Astrocyte (in vitro differentiated cells and primary cell): ENCODE data around the gene CNOT3. TPM values are rescaled to one million over a fixed set of nuclear protein-coding genes. Genes with fewer than 3 reads are reported as not detected.
A peak's percentile ranks its signal among the peaks of the same experiment; 100 is the strongest.

ENCODE experiments used
- DNase-seq: peaks from one replicate; pipeline ENCODE4 v3.0.0-alpha.2; 2010; ENCODE audit warnings: low read depth
- FAIRE-seq: peaks from 2 replicates; lab custom pipeline; 2011; peaks lifted over from hg19 to GRCh38; lab: Jason Lieb, UNC
- H2AFZ ChIP-seq: 2 replicates; pipeline ENCODE4 v1.6.0; 2012; ENCODE audit warnings: low read depth, low read length, inconsistent platforms
- H3K27ac ChIP-seq: 2 replicates; pipeline ENCODE4 v1.5.1; 2011; ENCODE audit warnings: low read depth, low read length, inconsistent platforms
- H3K27me3 ChIP-seq: 2 replicates; pipeline ENCODE4 v1.6.0; 2011; ENCODE audit warnings: low read length, inconsistent platforms; ENCODE audit not compliant: insufficient read depth
- H3K36me3 ChIP-seq: 2 replicates; pipeline ENCODE4 v1.5.1; 2011; ENCODE audit warnings: low read length, inconsistent platforms; ENCODE audit not compliant: insufficient read depth
- H3K4me1 ChIP-seq: 2 replicates; pipeline ENCODE4 v1.5.1; 2011; ENCODE audit warnings: low read length, inconsistent platforms; ENCODE audit not compliant: insufficient read depth
- H3K4me2 ChIP-seq: 2 replicates; pipeline ENCODE4 v1.6.0; 2012; ENCODE audit warnings: low read length, inconsistent platforms
- H3K4me3 ChIP-seq: 2 replicates; pipeline ENCODE4 v1.5.1; 2011; ENCODE audit warnings: low read depth, mild to moderate bottlenecking, low read length, inconsistent platforms; ENCODE audit not compliant: insufficient read depth
- H3K79me2 ChIP-seq: 2 replicates; pipeline ENCODE4 v1.6.0; 2012; ENCODE audit warnings: mild to moderate bottlenecking, low read length, inconsistent platforms; ENCODE audit not compliant: insufficient read depth
- H3K9ac ChIP-seq: 2 replicates; pipeline ENCODE4 v1.6.0; 2012; ENCODE audit warnings: mild to moderate bottlenecking, low read length, inconsistent platforms
- H3K9me3 ChIP-seq: 2 replicates; pipeline ENCODE4 v1.5.1; 2012; ENCODE audit warnings: low read depth, mild to moderate bottlenecking, low read length, inconsistent platforms; ENCODE audit not compliant: insufficient read depth
- H4K20me1 ChIP-seq: 2 replicates; pipeline ENCODE4 v1.6.0; 2012; ENCODE audit warnings: low read length, inconsistent platforms; ENCODE audit not compliant: insufficient read depth
- H3K27ac Mint-ChIP-seq: one replicate; pipeline ENCODE4 v1.8.0; 2021; ENCODE audit warnings: mild to moderate bottlenecking, mixed read lengths; ENCODE audit not compliant: unreplicated experiment
- H3K27me3 Mint-ChIP-seq: one replicate; pipeline ENCODE4 v1.8.0; 2021; ENCODE audit warnings: low read depth, mixed read lengths; ENCODE audit not compliant: unreplicated experiment
- H3K36me3 Mint-ChIP-seq: one replicate; pipeline ENCODE4 v1.8.0; 2021; ENCODE audit warnings: low read depth, mixed read lengths; ENCODE audit not compliant: unreplicated experiment
- H3K4me1 Mint-ChIP-seq: one replicate; pipeline ENCODE4 v1.8.0; 2021; ENCODE audit warnings: low read depth, mixed read lengths; ENCODE audit not compliant: unreplicated experiment
- H3K4me3 Mint-ChIP-seq: one replicate; pipeline ENCODE4 v1.8.0; 2021; ENCODE audit warnings: mild to moderate bottlenecking, moderate library complexity, mixed read lengths; ENCODE audit not compliant: unreplicated experiment
- H3K9me3 Mint-ChIP-seq: one replicate; pipeline ENCODE4 v1.8.0; 2021; ENCODE audit warnings: mild to moderate bottlenecking, mixed read lengths; ENCODE audit not compliant: unreplicated experiment
- CTCF ChIP-seq: IDR thresholded peaks from 2 replicates; pipeline ENCODE4 v1.5.1; 2011; ENCODE audit warnings: low read depth, mild to moderate bottlenecking, inconsistent platforms, low read length, moderate library complexity; ENCODE audit not compliant: insufficient read depth
- EZH2 ChIP-seq: IDR thresholded peaks from 2 replicates; pipeline ENCODE4 v1.6.1; 2012; ENCODE audit warnings: mild to moderate bottlenecking, low read length, inconsistent platforms; ENCODE audit not compliant: insufficient read depth
- total RNA-seq: library from RNA; stranded (reverse); gene quantifications from 2 replicates; pipeline ENCODE4 v1.2.1, GENCODE V29; 2021

Gene CNOT3
- total RNA-seq, 1 donor from 2014 or later, result 39.2 TPM

GRCh38 chr19:54128796-54129616 is 8.6 kb upstream of the CNOT3 start:
- Mint-ChIP-seq H3K4me1 (no peaks in the 10 kb centered on the region), H3K36me3 (peaks cover 17% of the 10 kb centered on the region), H3K27me3 (no peaks in the 10 kb centered on the region), H3K4me3 (no peak overlapping the region), H3K9me3 (no peaks in the 10 kb centered on the region), H3K27ac (no peak overlapping the region)
- TF ChIP-seq EZH2 (no peak), CTCF (no peak)
- H3K79me2 ChIP-seq, result no peaks in the 10 kb centered on the region
- H3K36me3 ChIP-seq, result peaks cover 4% of the 10 kb centered on the region
- no peaks in the 10 kb centered on the region for H3K9me3 ChIP-seq
- H3K27ac ChIP-seq, result no peak overlapping the region
- DNase-seq (no peak), FAIRE-seq (no peak)
- H3K4me2 ChIP-seq, result no peak overlapping the region
- no peaks in the 10 kb centered on the region for H3K4me1 ChIP-seq
- no peak overlapping the region for H3K4me3 ChIP-seq
- no peaks in the 10 kb centered on the region for H4K20me1 ChIP-seq
- H3K9ac ChIP-seq, result no peak overlapping the region
- no peak overlapping the region for H2AFZ ChIP-seq
- no peaks in the 10 kb centered on the region for H3K27me3 ChIP-seq

DNA sequence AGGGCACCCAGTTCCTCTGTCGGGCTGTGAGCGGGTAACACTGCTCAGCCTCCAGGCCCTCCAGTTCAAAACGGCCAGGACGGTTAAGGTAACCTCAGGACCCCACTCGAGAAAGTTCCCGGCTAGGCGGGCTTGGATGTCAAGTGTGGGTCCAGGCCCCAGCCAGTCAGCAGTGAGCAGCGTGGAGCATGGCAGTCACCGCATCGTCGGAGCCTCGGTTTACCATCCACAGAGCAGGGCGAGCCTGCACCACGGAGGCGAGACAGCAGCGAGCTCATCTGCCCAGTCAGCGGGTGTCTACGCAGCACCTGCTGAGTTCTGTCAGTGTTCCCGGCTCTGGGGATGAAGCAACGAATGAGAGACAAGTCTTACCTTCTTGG is 8.0 kb upstream of the CNOT3 start:
- no peaks in the 10 kb centered on the region for H3K4me1 Mint-ChIP-seq
- Histone ChIP-seq H3K9ac (no peak overlapping the region), H3K36me3 (peaks cover 2% of the 10 kb centered on the region)

DNA sequence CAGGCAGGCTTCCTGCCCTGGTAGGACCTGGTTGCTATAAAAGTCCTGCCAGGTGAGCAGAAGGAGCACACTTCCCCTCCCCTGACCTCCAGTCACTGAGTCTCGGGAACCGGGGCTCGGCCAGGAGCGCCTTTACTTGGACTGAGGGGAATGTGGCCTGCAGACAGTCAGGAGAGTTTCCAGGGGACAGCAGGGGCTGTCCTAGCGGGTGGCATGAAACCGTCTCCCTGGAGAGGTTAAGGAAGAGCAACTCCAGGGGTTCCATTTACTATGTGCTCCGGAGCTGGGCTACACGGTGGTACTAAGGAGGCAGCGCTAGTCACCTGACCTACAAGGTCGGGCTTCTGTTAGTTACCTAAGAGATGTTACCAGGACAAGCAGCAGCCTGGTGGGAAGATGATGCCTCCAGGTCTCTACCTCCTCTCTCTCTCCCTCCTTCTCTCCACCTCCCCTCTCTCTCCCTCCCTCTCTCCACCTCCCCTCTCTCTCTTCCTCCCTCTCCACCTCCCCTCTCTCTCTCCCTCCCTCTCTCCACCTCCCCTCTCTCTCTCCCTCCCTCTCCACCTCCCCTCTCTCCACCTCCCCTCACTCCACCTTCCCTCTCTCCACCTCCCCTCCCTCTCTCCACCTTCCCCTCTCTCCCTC is 4.1 kb upstream of the CNOT3 start:
- peaks cover 3% of the 10 kb centered on the region for H3K4me1 Mint-ChIP-seq
- H3K27ac ChIP-seq, result no peak overlapping the region
- H3K9ac ChIP-seq, result no peak overlapping the region
- FAIRE-seq, result no peak
- peaks cover under 1% of the 10 kb centered on the region for H4K20me1 ChIP-seq
- peaks cover 2% of the 10 kb centered on the region for H3K36me3 ChIP-seq
- H3K4me3 ChIP-seq, result no peak overlapping the region
- H3K9me3 Mint-ChIP-seq, result no peaks in the 10 kb centered on the region
- H3K79me2 ChIP-seq, result peaks cover 9% of the 10 kb centered on the region
- no peaks in the 10 kb centered on the region for H3K9me3 ChIP-seq
- H3K4me1 ChIP-seq, result peaks cover 6% of the 10 kb centered on the region
- H3K27me3 Mint-ChIP-seq, result no peaks in the 10 kb centered on the region
- H3K36me3 Mint-ChIP-seq, result peaks cover 13% of the 10 kb centered on the region
- H3K4me2 ChIP-seq, result no peak overlapping the region
- no peak for TF ChIP-seq EZH2
- TF ChIP-seq CTCF, result no peak
- no peak overlapping the region for H3K27ac Mint-ChIP-seq
- H3K27me3 ChIP-seq, result no peaks in the 10 kb centered on the region
- peak; percentile 58 for DNase-seq
- H3K4me3 Mint-ChIP-seq, result no peak overlapping the region
- H2AFZ ChIP-seq, result no peak overlapping the region

More for the DNA sequence above, 8.0 kb upstream of the CNOT3 start:
- no peak overlapping the region for H3K27ac ChIP-seq
- TF ChIP-seq EZH2, result no peak
- H3K36me3 Mint-ChIP-seq, result peaks cover 21% of the 10 kb centered on the region
- no peak overlapping the region for H3K4me3 Mint-ChIP-seq
- no peak overlapping the region for H3K4me3 ChIP-seq
- no peaks in the 10 kb centered on the region for H3K27me3 ChIP-seq
- no peaks in the 10 kb centered on the region for H3K79me2 ChIP-seq
- no peaks in the 10 kb centered on the region for H3K27me3 Mint-ChIP-seq
- no peak for DNase-seq
- no peaks in the 10 kb centered on the region for H3K4me1 ChIP-seq
- H3K9me3 ChIP-seq, result no peaks in the 10 kb centered on the region
- FAIRE-seq, result no peak
- H4K20me1 ChIP-seq, result no peaks in the 10 kb centered on the region
- no peak overlapping the region for H3K27ac Mint-ChIP-seq
- H3K9me3 Mint-ChIP-seq, result no peaks in the 10 kb centered on the region
- no peak overlapping the region for H2AFZ ChIP-seq
- no peak overlapping the region for H3K4me2 ChIP-seq
